NCI-H2171 treated with DMSO at 0.1 percent for 48 hours (cell line): ENCODE results near the gene BOD1.

Source experiments
- DNase-seq: peaks from one replicate; lab custom pipeline; 2025; lab: John Stamatoyannopoulos, UW

Gene BOD1

GRCh38 chr5:173640156-173640804 is 23.8 kb upstream of the BOD1 start:
- no peak for DNase-seq

- no peak for DNase-seq
Measured at GRCh38 chr5:173638126-173639040, 21.9 kb upstream of the BOD1 start.

GRCh38 chr5:173637340-173637739 is 20.9 kb upstream of the BOD1 start:
- no peak for DNase-seq

GRCh38 chr5:173634465-173634983 is 18.1 kb upstream of the BOD1 start:
- no peak for DNase-seq

GRCh38 chr5:173633304-173633703 is 16.9 kb upstream of the BOD1 start:
- no peak for DNase-seq

- no peak for DNase-seq
Measured at GRCh38 chr5:173631478-173631877, 15.0 kb upstream of the BOD1 start.

GRCh38 chr5:173630724-173631365 is 14.4 kb upstream of the BOD1 start:
- DNase-seq, result no peak

- no peak for DNase-seq
Measured at GRCh38 chr5:173629628-173630027, 13.2 kb upstream of the BOD1 start.

- no peak for DNase-seq
Measured at GRCh38 chr5:173628501-173628900, 12.1 kb upstream of the BOD1 start.

- no peak for DNase-seq
Measured at GRCh38 chr5:173627860-173628392, 11.5 kb upstream of the BOD1 start.

GRCh38 chr5:173627271-173627670 is 10.8 kb upstream of the BOD1 start:
- DNase-seq, result no peak

- DNase-seq, result no peak
Measured at GRCh38 chr5:173626505-173626820, 10.0 kb upstream of the BOD1 start.

- DNase-seq, result peak; percentile 76
Measured at GRCh38 chr5:173625673-173626504, 9.4 kb upstream of the BOD1 start.

- DNase-seq, result no peak
Measured at GRCh38 chr5:173625261-173625660, 8.8 kb upstream of the BOD1 start.

- no peak for DNase-seq
Measured at GRCh38 chr5:173624282-173624681, 7.8 kb upstream of the BOD1 start.

GRCh38 chr5:173623789-173624188 is 7.3 kb upstream of the BOD1 start:
- DNase-seq, result no peak

GRCh38 chr5:173623296-173623771 is 6.9 kb upstream of the BOD1 start:
- peak; percentile 59 for DNase-seq

GRCh38 chr5:173622183-173623047 is 6.0 kb upstream of the BOD1 start:
- no peak for DNase-seq

- no peak for DNase-seq
Measured at GRCh38 chr5:173620784-173621183, 4.3 kb upstream of the BOD1 start.

GRCh38 chr5:173618927-173619519 is 2.6 kb upstream of the BOD1 start:
- peak; percentile 44 for DNase-seq
